PC-9 (cell line): Measurements from ENCODE around the gene CMTM3.

Source experiments
- CTCF ChIP-seq: fragments of 200-600 bp; sonication (generic); conservative IDR thresholded peaks from 2 replicates; pipeline ENCODE4 v1.6.1; 2017; ENCODE audit warnings: mixed run types, antibody characterized with exemption, mild to moderate bottlenecking, moderate library complexity
- EZH2 ChIP-seq: fragments of 200-600 bp; sonication (generic); IDR thresholded peaks from 2 replicates; pipeline ENCODE4 v1.8.0; 2017; ENCODE audit warnings: antibody characterized with exemption, low read depth

- TF ChIP-seq CTCF: no peak
- no peak for TF ChIP-seq EZH2
These were observed 45.2 kb downstream of the CMTM3 start for GRCh38 chr16:66649636-66650205.
